Effector CD4-positive, alpha-beta T cell (primary cell): ENCODE measurements around the gene ERI3.
A peak's percentile ranks its signal among the peaks of the same experiment; 100 is the strongest.

ENCODE experiments used
- DNase-seq: peaks from one replicate; pipeline ENCODE4 v3.0.0-alpha.2; 2020

Gene ERI3

DNA sequence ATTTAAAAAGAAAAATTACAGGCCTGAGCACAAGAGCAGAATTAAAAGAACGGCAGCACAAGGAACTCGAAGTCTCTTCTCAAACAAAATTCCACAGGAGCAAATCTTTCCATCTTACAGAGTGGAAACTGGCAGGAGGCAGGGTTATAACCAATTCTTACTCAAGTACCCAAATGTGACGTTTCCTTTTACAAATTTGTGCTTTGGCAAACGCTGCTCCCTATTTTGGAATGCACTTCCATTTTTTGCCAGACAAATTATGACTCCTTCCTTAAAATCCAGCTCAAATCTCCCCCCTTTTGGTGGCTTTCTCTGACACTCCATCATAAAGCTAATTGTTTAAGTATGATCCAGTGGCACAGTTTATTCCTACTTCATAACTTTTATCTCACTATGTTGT, 7.8 kb downstream of the ERI3 start:
- no peak for DNase-seq

DNA sequence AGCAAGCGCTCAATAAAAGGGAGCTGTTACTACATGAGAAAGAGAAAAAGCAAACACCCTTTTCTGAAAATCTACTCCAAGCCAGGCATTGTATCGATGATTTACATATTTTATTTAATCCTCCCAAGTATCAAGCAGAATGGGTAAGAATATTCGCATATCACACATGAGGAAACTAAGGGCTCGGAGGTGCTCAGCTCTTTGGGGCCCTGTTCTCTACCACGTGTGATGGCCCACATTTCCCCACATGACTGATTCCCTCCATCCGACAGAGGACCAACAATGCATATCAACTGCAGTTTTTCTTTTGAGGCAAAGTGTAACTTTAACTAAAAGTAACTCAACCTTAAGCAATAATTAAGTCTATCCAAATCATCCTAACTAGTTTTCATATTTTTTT, 8.2 kb downstream of the ERI3 start:
- DNase-seq: no peak

DNA sequence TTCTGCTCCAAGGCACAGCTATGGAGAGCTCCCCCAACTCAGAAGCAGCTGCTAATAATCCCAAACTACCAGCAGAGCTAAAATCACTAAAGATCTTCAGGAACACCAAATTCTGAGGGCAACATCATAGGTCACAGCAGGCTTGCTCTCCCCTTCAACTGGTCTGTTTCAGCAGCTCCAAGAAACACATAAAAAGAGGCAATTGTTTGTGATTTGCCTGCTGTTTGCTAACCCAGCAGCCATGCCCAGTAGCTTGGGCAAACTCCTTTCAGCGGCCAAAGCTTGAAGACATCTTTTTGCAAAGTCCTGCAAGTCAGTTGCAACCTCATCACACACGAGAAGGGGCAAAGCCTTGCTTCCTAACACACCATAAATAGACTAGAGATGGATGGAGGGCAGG, 8.9 kb downstream of the ERI3 start:
- DNase-seq: no peak

DNA sequence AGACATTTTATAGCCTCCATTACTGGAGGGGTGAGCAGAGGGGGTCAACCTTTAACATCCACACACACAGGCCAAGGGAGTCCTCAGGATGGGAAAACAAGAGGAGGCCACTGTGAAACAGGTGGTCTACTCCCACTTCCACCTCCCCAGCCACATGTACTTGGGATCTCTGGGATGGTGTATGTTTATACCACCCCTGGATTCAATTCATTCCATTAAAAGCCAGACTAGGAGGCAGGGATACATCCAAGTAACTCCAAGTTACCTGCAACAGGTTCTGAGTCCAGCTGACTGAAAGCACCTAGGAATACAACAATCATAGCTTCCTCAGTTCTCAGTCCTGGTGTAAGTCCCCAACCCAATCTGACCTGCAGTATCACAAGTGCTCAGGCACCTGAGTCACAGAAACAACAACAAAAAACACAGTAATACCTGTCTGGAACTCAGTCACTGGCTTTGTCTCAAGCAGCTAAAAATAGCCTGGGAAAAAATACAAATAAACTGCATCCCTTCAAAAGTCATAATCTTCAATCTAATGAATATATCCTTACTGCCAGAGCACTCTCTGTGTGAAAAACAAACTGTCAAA, 9.8 kb downstream of the ERI3 start:
- DNase-seq: no peak

DNA sequence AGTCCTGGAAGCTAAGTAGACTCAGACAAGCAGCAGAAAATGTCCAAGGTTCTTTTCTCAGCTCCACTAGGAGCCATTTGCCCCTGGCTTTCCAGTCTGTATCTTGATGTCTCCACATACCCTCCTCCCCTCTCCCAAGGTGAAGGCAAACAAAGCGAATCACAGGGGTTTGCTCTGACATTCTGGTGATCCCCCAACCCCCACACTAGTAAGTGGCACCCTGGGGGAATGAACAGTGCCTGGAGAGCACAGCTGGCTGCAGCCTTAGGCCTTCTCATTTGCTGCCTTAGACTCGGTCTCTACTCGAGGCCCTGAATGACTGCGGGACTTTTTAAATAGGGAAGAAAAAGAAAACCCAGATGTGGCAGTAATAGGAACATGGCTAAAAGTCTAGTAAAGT, 15.3 kb downstream of the ERI3 start:
- DNase-seq: no peak

DNA sequence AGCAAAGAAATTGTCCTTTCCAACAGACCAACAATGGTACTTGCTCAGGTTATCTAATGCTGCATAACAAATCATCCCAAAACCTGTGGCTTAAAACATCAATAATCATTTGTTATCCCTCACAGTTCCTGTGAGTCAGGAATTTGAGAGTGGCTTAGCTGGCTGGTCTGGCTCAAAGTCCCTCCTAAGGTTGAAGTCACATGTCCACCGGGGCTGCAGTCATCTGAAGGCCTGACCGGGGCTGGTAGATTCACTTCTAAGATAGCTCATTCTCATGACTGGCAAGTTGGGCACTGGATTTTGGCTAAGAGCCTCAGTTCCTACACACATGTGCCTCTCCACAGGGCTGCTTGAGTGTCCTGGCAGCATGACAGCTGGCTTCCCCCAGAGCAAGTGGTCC, 16.9 kb downstream of the ERI3 start:
- no peak for DNase-seq

DNA sequence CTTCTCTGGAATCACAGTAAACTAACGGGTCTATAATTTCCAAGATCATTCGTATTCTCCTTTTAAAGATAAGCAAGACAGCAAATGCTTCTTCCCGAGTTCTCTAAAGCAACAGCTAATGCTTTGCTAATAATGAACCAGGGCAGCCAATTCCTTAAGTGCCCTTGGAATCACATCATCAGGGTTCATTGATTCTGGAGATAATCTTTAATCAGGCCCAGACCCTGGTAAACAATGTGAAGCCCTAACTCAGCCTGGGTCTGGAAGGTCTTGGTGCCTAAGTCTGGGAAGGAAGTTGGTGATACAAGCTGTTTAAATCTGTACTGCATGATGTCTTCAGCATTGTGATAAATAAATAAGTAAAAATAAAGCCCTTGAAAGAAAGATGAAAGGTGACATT, 18.4 kb downstream of the ERI3 start:
- DNase-seq: no peak

DNA sequence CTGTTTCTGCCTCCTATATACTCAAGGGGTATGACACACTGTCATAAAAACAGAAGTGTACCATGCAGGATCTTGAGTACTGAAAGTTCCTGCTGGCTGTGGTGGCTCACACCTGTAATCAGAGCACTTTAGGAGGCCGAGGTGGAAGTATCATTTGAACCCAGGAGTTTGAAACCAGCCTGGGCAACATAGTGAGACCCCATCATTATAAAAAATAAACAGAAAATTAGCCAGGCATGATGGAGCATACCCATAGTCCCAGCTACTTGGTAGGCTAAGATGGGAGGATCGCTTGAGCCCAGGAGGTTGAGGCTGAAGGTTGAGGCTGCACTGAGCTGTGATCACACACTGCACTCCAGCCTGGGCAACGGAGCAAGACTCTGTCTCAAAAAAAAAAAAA, 20.1 kb downstream of the ERI3 start:
- no peak for DNase-seq

DNA sequence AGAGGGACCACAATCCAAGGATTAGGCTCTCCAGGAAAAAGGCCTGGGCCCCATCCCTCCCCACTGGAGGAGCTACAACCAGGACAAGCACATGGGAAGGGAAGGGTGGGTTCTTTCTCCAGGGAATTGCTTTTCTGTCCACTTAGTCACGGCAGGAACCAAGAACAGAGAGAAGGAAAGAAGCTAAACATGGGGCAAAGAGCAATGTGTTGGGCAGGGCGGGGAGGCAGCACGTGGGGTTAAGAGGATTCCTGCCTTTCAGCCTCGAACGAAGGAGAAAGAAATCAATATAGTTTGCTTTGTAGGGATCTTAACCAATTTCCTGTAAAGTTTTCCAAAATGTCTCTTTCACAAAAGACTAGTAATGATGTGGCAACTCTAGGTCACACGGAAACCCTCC, 21.7 kb downstream of the ERI3 start:
- DNase-seq: no peak

DNA sequence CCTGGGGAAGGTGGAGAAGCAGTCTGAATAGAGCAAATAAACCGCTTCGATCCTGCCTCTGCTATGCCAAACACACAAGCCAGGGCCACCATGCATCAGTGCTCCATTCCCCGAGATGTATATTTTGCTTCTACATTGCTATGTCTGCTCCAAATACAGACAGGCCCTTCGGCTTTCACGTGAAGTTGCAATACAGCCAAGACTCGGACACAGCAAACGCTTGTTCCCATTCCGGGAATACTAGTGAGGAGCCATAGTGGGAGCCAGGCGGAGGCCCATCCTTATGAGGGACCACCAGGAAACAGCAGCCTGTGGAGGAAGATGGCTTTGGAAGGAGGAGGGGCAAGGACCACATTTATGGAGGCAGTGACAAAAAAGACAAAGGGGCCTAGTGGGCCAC, 22.6 kb downstream of the ERI3 start:
- DNase-seq: no peak

DNA sequence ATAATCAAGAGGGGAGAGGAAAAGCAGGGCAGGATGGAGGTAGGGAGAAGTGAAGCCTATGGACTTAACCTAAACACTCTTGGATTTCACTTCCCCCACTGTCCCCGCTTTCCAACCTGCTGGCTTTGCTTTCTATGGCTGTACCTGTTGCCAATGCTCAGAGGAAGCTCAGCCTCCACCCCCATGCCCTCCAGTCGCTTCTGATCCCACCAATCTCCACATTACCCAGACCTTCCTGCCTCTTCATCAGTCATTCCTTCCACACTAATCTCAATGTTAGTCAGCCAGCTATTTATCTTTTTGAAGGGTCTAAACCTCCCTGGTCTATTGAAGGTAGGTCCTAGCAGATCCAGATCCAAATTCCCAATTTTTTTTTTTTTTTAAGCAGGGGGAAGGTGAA, 24.1 kb downstream of the ERI3 start:
- no peak for DNase-seq

DNA sequence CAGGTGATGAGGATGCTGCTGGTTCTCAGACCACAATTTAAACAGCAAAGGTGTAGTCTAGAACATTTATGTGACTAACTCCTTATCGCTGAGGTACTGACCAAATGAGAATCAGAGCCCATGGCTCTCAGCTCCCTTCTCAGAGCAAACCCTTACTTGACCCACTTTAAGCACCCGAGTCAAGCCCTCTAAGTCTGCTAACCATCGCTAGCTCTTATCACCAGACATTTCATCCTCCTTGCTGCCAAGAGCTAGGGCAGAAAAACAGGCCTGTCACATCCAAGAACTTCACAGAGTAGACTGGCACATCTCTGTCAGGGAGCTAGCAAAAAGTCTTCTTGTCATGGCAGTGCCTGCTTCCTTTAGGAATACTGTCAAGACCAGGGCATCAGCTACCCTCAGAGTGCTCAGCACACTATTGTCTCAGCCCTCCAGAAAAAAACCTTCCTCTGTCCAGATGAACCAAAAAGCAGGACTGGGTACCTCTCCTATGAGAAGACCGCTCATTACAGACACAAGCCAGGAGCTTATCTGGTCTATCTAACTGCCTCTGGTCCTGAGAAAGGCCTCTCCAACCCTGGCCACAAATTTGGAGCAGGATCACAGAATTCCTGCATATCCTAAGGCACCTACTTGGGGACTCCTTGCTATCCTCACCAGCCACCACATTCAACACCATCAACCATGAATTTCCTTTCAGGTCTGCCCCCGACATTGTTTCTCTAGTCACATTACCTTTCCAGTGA, 26.2 kb downstream of the ERI3 start:
- DNase-seq: no peak

DNA sequence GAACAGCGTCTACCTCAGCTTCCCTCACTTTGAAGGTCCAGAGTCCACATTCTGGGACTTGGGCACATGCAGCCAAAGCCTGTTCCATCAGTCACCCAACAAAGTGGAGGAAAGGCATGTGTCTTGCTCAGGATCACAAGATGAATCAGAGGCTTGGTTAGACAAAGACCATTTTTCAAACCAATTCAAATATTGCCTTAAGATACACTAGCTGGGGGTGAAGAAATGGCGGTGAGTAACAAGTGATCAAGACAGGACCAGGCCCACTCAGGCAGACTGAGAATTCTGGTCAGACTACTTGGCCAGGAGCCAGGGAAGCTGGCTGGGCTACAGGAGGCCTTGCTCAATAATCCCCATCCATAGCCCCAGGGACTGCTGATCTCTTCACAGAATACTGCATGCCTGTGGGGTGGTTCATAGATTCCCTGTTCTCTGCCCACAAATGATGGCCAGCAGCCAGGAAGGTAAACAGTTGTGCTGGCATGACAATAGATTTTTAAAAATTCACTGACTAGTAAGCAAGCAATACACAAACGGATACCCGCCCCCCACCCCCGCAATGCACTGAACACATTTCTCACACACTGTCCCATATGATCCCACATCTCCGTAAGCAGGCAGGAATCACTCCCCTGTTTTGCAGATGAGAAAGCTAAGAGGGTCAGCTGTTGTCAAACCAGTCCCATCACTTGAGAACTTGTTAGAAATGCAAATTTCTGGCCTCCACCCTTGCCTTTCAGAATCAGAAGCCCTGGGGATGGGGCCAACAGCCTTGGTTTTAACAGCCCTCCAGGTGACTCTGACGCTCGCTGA, 27.2 kb downstream of the ERI3 start:
- no peak for DNase-seq

DNA sequence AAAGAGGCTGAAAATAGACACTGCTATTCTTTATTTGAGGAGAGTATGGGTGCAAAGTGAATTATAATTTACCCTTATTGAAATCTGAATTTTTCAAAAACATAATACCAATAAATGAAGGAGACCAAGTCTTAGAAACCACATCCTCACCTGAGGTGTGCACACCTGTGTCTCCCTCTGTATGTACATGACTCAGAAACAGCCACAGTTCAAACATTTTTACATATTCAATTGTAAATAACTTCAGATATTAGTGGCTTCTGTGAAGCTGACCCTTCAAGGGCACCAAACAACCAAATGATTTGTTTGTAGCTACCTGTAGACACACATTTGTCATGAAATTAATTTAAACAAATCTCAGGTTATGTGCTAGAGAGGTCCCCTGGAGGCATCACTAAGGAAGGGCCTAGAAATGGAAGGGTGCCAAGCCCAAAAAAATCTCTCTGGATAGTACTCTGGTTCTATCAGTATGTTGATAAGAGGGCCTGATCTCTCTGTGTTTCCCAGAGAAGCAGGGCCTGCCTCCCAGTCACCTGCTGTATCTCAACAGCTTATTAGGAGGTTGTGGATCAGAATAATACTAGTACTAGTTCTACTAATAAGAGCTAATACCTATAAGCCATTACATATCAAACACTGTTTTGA, 28.1 kb downstream of the ERI3 start:
- no peak for DNase-seq

DNA sequence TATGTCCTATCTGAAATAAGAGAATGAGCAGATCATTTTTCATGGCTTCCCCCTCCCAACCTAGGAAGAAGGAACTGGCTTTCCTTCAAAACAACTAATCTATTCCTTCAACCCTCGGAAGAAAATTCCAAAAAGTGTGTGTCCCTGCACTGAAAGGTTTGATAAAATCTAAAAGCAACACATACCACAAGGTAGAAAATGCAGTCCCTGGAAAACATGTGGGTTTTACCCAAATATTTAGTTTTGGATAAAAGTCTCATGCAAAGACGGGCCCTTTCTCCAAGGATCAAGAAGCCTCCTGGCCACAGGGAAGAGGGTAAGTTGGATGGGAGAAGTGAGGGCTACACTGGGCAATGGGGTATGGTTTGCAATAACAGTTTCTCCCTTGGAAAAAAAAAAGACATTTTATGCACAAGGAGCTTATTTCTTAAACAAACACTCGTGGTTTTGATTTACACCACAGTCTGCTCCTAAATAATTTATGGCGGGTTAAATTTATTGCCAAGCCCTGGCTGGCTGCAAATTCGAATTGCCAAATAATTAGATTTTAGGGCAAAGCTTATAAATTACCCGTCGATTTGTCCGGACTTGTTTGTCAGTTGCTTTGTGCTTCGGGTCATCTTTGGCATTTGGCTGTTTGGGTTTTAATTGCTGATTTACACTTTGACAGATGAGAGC, 28.9 kb downstream of the ERI3 start:
- DNase-seq: no peak

DNA sequence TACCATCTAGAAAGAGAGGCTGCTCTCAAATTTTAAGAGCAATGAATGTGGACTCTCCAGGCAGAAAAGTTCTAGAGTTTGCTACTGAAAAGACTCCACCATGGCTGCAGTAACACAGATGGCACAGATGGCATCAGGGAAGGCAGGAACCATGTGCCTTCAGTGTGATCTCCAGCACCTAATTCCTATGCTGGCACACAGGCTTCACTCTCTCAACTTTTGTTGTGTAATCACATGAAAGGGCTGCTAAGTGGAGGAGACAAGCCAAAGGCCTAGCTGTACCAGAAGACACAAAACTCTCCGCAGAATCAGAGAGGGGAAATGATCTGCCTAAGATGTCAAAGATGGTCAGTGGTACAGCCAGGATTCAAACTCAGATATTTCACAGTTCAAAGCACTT, 31.1 kb downstream of the ERI3 start:
- no peak for DNase-seq

DNA sequence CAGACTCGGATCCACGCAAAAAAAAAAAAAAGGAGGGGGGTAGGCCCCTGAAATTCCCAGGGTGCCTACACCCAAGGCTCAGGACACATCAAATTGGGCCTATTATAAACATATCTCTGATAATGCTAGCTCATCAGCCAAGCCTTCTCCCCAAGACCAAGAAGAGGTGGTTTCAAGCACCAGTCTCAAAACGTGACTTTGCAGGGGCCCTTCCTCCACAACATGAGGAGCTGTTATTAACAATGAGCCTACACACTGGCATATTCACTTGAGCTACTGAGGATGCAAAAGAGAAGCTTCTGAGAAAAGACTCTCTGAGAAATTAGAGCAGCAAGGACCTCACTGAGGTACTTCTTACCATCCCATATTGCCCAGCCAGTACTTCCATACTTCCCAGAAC, 32.7 kb downstream of the ERI3 start:
- DNase-seq: no peak

DNA sequence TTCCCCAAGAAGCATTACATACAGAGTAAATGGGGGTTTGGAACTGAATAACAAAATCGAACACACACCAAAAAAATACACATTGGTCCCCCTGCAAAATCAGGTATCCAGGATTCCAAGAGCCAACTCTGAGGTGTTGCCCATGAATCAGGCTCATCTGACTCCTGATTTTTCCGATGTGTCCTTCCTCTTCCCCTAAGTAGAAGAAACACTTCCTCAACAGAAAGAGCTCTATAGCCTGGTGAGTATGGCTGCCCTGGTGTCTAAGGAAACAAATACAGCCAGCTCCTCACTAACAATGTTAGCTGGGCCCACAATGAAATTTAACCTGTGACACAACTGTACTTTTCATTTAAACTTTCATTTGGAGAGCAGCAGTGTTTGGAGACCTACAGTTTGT, 33.6 kb downstream of the ERI3 start:
- no peak for DNase-seq

DNA sequence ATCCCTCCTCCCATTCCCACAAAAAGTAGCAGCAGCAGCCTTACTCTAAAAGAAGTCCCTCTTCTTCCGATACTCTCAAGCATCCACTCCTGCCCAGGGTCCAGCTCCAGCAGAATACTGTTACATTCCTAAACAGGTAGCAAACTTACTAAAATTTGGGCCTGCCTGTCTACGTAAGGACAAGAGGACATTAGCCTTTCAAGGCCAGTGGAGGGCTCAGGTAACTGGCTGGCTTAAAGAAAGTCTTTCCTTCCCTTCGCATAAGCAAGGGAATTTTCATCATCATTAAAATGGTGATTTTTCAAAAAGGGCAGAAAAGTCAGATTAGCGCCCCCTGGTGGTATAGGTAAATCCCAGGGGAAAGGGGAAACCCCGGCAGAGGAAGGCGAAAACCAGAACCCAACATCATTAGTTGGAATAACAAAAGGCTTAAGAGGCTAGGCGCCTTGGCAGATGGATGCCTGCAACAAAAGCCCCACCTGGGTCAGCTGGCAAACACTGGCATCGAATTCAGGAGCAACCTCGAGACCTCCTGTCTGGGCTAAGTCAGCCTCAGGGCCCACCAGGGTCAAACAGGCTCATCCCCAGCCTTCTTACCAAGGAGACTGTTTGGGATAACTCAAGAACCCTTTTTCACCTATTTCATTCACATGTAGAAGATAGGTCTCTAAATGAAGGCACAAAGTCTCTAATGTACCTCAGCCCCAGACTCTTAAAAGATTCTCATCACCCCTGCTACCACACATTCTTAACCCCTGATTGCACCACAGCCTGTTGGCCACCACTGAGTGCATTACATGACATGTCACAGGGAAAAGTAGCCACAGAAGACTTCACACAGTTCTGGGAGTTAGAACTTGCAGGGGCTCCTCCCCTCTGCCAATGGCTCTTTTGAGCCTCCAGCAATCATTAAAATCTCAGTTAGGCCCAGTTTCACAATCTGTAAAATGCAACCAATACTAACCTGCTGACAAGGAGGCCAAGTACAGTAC, 36.7 kb downstream of the ERI3 start:
- peak; percentile 38 for DNase-seq

DNA sequence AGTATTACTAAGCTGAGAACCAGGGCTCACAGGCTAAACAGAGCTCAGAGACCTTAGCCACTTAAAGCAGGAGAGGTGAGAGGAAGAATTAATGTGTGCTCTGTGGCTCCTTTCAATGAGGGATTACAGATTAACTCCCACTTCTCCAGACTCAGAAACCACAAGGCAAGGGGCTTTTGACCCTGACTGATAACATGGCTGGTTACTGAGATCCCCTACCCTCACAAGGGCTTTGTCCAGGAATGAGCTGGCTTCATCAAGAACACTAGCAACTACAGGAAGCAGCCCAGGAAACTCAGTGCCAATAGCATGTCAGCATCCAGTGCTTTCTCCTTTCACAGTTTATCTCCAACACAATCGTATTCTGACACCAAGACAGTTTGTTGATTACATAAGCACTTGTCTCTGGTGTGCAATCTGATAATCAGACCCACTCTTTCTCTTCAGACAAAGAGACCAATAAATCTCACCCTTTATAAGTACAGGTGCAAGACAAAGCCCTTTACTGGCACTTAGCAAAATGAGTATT, 38.8 kb downstream of the ERI3 start:
- DNase-seq: no peak

DNA sequence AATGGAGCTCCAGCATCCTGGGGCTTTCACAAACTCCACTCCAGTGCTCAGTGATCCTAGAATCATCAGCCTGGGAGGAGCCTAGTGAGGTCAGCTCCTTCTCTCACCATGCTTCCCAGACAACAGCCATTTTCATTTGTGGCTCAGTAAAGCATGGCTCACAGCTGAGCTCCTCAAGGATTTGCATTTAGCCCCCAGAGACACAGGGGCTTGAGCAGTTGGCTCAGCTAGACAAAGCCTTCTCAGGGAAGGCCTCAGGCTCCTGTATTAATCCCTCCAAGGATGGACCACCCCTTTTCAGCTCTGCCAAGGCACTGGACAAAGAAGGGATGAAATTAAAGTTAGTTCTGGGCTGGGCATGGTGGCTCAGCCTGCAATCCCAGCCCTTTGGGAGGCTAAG, 39.5 kb downstream of the ERI3 start:
- no peak for DNase-seq

DNA sequence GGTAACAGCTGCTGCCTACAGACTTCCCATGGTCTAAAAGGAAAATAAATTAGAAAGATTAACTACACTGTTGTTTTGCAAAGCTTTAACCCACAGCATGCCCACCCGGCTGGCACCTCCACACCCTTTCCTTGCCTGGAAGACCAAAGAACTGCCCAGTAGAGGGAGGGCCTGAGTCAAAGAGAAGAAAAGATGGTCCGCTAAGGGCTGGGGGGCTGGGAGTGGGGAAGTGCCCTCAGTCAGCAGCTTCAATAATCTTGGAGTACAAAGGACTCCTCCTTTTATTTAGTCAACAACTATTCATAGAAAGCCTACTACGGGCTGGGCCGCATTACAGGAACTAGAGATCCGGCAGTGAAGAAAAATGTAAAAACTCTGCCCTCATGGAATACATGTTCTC, 40.6 kb downstream of the ERI3 start:
- DNase-seq: no peak
